ENCODE measurements around the gene WDR90. TPM values are rescaled to one million over a fixed set of nuclear protein-coding genes. Genes with fewer than 3 reads are reported as not detected.

Gene WDR90
- total RNA-seq, 1 experiment from 2014 or later, result 118 TPM

GRCh38 chr16:673399-673991 lies 24.3 kb downstream of the WDR90 start:
- no peak overlapping the region for H2AFZ ChIP-seq
- POLR2A ChIA-PET (ENCODE audit: unreplicated experiment), result interaction anchor here (0.6 kb wide), 1 partner anchor 86 kb away, joined by 3 read pairs; no protein-coding TSS in a partner anchor
- CTCF ChIA-PET, result no interaction called here
- no peak overlapping the region for H3K4me3 ChIP-seq
- H3K27ac ChIP-seq, result no peak overlapping the region
- no TSS peak for BruUV-seq (replicated peaks)
- no peak overlapping the region for H3K4me2 ChIP-seq
- H3K27me3 ChIP-seq (ENCODE audit: insufficient read depth, low read depth), result no peaks in the 10 kb centered on the region
- intact Hi-C loops (cut with micrococcal nuclease; ENCODE audit: unreplicated experiment), result no loop called here
- H4K20me1 ChIP-seq (ENCODE audit: insufficient read depth), result no peaks in the 10 kb centered on the region; the same call in 1 of the 2 replicates
- peaks cover 10% of the 10 kb centered on the region; the same call in 1 of the 2 replicates for H3F3A ChIP-seq (ENCODE audit: insufficient read depth, low read depth)
- H3K36me3 ChIP-seq (ENCODE audit: low read depth), result no peaks in the 10 kb centered on the region
- no peaks in the 10 kb centered on the region for H3K9me2 ChIP-seq (ENCODE audit: insufficient read depth)
- DNase-seq, result no peak
- peaks cover 16% of the 10 kb centered on the region for H3K79me2 ChIP-seq (ENCODE audit: low read depth)
- TF ChIP-seq CTCF (conservative IDR thresholded peaks at IDR 0.05) (no peak), EZH2 (IDR thresholded peaks at IDR 0.05; ENCODE audit: low read depth) (no peak)
- H3K9me3 ChIP-seq (ENCODE audit: insufficient read depth, low read depth), result no peaks in the 10 kb centered on the region
- peaks cover 5% of the 10 kb centered on the region; the same call in 1 of the 2 replicates for H3K4me1 ChIP-seq (replicated peaks; ENCODE audit: insufficient read depth)

- no TSS peak for BruUV-seq (replicated peaks)
- Histone ChIP-seq H3K9me2 (ENCODE audit: insufficient read depth) (no peaks in the 10 kb centered on the region), H3K27ac (no peak overlapping the region), H3K9me3 (ENCODE audit: insufficient read depth, low read depth) (no peaks in the 10 kb centered on the region), H3K4me3 (no peak overlapping the region), H2AFZ (no peak overlapping the region), H4K20me1 (ENCODE audit: insufficient read depth) (no peaks in the 10 kb centered on the region; the same call in 1 of the 2 replicates), H3F3A (ENCODE audit: insufficient read depth, low read depth) (peaks cover 13% of the 10 kb centered on the region; the same call in 1 of the 2 replicates), H3K36me3 (ENCODE audit: low read depth) (no peaks in the 10 kb centered on the region), H3K79me2 (ENCODE audit: low read depth) (peaks cover 7% of the 10 kb centered on the region; the same call in 1 of the 2 replicates), H3K27me3 (ENCODE audit: insufficient read depth, low read depth) (no peaks in the 10 kb centered on the region), H3K4me1 (replicated peaks; ENCODE audit: insufficient read depth) (peaks cover under 1% of the 10 kb centered on the region; the same call in 1 of the 2 replicates), H3K4me2 (no peak overlapping the region)
- TF ChIP-seq EZH2 (IDR thresholded peaks at IDR 0.05; ENCODE audit: low read depth) (no peak), CTCF (conservative IDR thresholded peaks at IDR 0.05) (no peak)
- intact Hi-C loops (cut with micrococcal nuclease; ENCODE audit: unreplicated experiment), result no loop called here
- ChIA-PET CTCF (no interaction called here), POLR2A (ENCODE audit: unreplicated experiment) (no interaction called here)
- no peak for DNase-seq
Observed at GRCh38 chr16:674214-674881, 25.2 kb downstream of the WDR90 start.

DNA sequence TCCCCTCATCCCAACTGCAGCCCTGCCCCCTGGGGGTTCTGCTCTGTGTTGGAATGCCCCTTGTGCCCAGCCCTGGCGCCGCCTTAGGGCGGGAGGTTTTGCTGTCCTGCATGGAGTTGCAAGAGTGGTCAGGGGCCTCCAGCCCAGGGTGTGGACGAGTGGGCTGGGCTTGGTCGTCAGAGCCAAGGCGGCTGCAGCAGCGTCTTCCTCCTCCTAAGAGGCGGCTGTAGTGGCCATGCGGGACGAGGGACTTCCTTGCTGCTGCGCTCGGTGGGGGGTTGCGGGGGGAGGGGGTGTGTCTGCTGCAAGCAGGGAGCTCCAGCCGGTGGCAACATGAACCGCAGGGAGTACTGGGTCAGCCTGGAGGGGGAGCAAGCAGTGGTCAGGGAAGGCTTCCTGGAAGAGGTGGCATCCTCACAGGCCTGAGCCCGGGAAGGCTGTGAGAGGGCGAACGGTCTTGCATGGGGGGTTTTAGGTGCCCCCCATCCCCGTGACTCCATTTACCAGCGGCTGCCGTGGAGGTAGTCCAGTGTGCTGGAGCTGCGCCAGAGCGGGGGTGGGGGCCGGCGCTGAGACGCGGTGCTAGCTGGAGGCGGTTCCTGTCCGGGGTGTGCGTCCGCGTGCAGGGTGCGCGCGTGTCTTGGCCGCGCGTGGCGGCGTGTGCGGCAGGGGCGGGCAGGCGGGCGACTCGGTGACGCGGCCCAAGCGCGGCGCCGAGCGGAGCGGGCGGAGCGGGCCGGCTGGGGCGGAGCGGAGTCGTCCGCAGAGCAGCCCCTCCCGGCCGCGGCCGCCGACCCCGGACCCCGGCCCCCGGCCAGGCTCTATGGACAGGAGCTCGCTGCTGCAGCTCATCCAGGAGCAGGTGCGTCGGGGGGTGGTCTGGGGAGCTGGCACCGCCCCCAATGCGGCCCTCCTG lies 26.1 kb downstream of the WDR90 start, which contains the start of gene RHBDL1:
TSS of gene RHBDL1 (plus strand) at position 704 of the 916 bp plus-strand sequence. CDS start at position 824, 120 bp downstream.
- no peak for DNase-seq
- Histone ChIP-seq H3F3A (ENCODE audit: insufficient read depth, low read depth) (peaks cover 15% of the 10 kb centered on the region; the same call in 1 of the 2 replicates), H3K36me3 (ENCODE audit: low read depth) (no peaks in the 10 kb centered on the region), H3K9me3 (ENCODE audit: insufficient read depth, low read depth) (no peaks in the 10 kb centered on the region), H3K27ac (no peak within 1 kb of the TSS), H3K9me2 (ENCODE audit: insufficient read depth) (no peaks in the 10 kb centered on the region), H3K4me1 (replicated peaks; ENCODE audit: insufficient read depth) (no peaks in the 10 kb centered on the region), H3K4me2 (no peak within 1 kb of the TSS), H3K79me2 (ENCODE audit: low read depth) (no peaks in the 10 kb centered on the region), H4K20me1 (ENCODE audit: insufficient read depth) (no peaks in the 10 kb centered on the region; the same call in 1 of the 2 replicates), H2AFZ (no peak within 1 kb of the TSS), H3K4me3 (no peak within 1 kb of the TSS), H3K27me3 (ENCODE audit: insufficient read depth, low read depth) (no peaks in the 10 kb centered on the region)
- intact Hi-C loops (cut with micrococcal nuclease; ENCODE audit: unreplicated experiment), result no loop called here
- CTCF ChIA-PET, result interaction anchor here (1.1 kb wide), 1 partner anchor 15 kb away, joined by 4 read pairs; no protein-coding TSS in a partner anchor
- TF ChIP-seq EZH2 (IDR thresholded peaks at IDR 0.05; ENCODE audit: low read depth) (no peak), CTCF (conservative IDR thresholded peaks at IDR 0.05) (no peak)
- POLR2A ChIA-PET (ENCODE audit: unreplicated experiment), result no interaction called here
- BruUV-seq (replicated peaks), result no TSS peak
